Superior temporal gyrus (tissue), 1 donor: Measurements from ENCODE around the gene OR10H5.
"Not testable (repeated sequence)": the region's sequence is repeated elsewhere in the genome, so short reads cannot be mapped to it uniquely, and the experiment has no call there.

Source experiments
- DNase-seq: peaks from one replicate; pipeline ENCODE4 v3.0.0-alpha.2; 2016; ENCODE audit errors: extremely low spot score

Gene OR10H5, protein sequence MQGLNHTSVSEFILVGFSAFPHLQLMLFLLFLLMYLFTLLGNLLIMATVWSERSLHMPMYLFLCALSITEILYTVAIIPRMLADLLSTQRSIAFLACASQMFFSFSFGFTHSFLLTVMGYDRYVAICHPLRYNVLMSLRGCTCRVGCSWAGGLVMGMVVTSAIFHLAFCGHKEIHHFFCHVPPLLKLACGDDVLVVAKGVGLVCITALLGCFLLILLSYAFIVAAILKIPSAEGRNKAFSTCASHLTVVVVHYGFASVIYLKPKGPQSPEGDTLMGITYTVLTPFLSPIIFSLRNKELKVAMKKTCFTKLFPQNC

DNA sequence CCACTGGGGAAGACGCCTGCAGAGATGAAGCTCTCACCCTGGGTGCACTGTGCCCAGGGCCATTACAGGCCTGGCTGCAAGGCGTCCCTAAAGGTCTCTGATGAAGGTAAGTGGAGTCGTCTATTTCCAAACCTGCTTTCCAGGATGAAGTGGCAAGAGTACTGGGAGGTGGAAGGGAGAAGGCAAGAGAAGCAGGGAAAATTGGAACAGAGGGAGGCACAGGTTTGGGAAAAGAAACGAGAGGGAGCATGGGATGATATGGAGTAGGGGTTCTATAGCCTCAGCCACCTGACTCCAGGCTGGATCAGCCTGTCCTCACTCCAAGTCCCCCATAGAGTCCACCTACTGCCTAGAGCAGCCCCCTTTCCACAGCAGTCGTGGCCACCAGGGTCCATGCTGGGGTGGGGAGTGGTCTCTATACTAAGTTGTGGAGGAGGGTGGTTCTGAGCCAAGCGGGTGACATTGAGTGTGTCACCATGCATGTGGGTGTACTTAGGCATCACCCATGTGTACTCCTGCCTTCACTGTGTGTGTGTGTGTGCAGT lies at the start of gene OR10H5:
Gene OR10H5 (plus strand): TSS at position 51 of the 545 bp plus-strand sequence. CDS start 6,388 bp downstream, outside the sequence.
- DNase-seq, result no peak

DNA sequence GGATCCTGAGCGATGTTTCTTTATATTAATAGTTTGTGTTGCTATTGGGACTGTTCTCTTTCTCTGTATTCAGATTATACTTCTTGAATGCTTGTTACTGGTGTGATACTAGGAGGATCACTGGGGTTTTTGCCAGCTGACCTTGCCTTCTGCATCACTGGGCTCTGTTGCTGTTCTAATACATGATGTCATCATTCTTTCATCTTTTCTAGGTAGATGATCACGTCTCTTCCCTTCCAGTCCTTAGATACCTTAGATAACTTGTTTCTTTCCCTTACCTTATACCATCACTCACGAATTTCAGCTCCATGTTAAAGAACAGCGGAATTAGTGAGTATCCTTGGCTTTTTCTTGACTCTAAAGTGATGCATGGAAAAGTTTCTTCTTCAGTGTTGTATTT lies 49.7 kb upstream of the OR10H5 start, which contains the start of gene OR10H3:
Gene OR10H3 (plus strand): TSS at position 264 of the 400 bp plus-strand sequence. CDS start 3,408 bp downstream, outside the sequence.
- no peak for DNase-seq

DNA sequence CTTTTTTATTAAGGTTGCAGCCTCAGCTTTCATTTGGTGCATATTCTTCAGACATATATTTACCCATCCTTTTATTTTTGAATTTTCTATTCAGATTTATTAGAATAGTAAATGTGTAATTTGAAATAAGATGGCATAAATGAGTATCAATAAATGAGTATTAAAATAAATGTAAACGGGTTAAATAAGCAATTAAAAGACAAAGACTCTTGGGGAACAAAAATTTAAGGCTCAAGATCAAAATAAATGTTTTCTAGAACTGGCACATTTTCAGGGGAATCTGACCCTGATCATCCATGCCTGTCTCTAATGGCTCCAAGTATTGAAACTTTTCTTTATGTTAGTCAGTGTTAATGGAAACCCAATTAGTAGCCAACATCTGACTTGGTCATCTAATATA lies 46.7 kb upstream of the OR10H5 start:
- no peak for DNase-seq

DNA sequence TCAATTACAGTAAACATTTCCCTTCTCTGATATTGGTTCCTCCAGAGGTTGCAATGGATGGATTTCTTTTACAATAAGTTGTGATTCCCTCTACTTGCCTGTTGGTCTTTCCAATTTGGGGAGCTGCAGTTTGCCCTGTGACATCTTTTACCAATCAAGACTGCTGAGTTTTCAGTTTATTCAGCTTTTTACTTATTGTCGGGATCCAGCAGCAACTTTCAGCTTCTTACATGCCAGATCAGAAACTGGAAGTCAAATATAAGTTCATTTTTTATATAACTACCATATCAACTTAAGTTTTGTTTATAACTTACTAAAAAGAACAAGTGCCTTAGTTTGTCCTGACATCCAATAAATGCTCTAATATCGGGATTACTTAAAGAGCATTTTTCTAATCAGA lies 39.2 kb upstream of the OR10H5 start:
- no peak for DNase-seq

DNA sequence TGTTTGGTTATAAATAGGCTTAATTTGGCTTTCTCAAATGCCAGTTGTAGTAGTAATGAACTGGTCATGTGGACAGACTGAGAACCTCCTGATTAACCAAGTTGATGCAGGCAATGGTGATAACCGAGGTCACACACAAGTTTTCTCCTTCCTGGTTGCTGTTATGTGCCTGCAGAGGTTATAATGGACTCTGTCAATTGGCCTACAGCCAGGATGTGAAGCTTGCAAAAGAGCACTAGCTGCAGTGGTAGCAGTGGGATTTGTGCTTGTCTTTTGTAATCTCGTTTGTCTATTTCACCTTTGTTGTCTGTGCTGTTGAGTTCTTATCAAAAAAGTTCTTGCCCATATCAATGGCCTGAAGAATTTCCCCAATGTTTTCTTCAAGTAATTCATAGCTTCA lies 29.1 kb upstream of the OR10H5 start:
- DNase-seq, result no peak

DNA sequence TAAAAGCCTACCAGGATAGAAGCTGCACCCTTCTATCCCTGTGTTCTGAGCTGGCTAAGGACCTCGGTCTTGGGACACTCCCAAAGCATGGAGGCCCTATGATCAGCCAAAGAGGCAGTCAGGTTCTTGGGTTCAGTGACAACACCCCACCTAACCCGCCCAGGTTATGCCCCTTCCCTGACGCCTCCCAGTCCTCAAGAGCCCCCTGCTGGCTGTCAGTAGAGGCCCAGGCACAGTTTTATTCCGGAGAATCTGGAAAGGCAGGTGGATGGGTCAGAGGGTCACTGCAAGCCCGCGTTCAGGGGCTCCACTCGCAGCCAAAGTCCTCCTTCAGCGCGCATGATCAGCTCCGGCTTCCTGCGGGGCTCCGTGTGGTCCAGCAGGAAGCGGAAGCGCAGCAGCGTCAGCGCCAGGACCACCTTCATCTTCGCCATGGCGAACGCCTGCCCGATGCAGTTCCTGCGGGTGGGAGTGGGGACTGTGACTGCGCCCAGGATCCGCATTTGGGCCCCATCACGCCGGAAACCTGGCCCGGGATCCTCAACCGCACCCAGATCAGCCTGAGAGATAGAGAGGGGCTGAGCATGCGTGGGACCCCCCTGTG lies 27.4 kb upstream of the OR10H5 start:
- DNase-seq, result no peak

DNA sequence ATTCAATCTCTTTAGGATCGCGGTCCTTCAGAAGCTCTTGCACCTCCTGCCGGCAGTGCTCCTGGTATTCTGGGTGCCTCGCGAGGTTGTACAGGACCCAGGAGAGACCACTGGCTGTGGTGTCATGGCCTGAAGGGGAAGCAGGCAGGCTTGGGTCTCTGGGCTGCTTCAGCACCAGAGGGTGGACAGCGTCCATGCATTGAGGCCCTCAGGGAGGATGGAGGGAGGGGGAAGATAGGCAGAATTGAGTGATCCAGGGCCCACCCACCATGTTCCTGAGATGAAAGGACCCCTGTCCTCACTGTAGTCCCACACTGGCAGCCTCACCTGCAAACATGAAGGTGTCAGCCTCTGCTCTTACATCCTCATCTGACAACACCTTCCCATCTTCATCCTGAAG lies 17.9 kb upstream of the OR10H5 start:
- DNase-seq, result no peak

DNA sequence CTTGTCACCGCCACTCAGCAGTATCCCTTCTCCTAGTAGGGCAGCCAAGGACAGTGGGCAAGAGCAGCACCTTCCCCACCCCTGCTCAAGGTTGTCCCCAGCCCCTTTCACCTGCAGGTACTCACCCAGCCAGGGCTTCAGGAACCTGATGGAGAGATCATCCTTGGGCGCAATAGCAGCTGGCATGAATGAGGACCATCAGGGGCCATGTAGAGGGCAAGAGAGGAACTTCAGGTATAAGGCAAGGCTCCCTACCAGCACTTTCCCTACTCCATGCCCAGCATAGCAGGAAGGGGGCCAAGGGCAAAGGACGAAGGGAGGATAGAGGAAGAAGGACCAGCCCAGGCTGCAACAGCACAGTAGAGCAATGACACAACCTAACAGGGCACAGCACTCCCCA lies 13.3 kb upstream of the OR10H5 start:
- not testable (repeated sequence) for DNase-seq

DNA sequence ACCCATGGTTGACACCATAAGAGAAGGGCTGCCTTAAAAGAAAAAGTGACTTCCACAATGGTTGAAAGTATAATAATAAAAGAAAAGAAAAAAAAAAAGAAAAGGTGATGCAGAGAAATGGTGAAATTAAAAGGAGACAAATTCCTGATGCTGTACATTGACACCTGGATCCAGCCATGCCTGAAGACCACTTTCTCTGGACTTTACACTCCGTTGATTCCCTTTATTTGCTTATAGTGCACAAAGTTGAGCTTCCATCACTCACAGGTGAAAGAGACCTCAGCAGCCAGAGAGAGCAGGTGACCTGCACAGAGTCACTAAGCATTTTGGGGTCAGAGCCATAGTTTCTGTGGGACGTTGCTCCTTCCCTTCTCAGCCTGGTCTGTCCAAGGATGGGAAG lies 12.2 kb upstream of the OR10H5 start:
- DNase-seq, result no peak

DNA sequence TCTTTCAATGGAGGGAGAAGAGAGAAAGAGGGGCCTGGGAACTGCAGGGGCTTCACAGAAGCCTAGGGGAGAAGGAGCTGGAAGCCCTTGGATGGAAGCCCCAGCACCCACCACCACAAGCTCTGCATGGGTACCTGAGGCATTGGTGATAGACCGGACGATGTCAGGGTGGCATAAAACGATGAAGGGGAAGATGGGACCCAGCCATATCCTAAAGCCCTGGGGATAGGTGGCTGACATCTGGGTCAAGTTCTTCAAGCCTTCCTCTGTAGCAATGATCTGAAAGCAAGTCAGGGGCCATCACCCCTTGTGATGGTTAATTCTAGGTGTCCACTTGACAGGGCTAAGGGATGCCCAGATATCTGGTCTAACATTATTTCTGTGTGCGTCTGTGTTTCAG lies 11.2 kb upstream of the OR10H5 start:
- no peak for DNase-seq

DNA sequence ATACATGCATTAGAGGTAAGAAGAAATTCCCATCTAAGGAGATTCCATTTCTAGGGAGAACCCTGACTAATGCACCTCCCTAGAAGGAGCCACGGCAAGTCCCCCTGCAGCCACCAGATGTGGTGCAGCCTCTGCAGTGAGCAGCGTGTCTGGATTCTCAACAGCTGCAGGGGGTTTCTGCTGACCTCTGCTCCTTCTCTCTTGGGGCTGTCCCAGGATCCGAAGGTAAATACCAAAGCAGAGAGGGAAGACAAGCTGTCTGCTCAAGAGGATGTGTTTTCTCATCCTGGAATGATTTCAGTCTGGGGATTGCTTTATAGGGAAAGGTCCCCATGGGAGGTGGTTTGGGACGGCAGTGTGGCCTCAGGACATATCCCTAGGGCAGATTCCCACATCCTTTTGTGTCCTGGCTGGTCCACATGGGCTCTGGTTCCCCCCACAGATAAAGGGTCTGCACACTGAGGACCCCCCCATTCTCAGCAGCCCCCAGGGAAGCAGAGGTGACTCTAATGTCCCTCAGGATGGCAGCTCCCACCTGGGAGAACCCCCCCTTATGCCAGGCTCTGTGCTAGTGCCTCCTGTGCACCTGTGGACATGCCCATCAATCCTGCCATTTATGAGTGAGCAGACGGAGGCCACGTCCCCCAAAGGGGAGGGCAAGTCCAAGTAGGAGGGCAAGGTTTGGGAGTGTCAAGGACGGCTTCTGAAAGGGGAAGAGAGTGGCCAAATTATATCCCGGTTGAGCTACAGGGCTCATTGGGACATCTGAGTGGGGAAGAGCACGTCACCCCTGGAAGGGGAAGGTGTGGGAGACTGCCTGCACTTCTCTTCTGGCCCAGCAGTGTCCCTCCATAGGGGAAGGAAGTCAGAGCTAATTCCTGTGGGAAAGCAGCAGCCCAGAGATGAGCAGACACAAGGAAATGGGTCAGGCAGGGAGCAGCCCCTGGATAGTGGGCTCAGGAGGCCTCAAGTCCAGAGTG lies 10.2 kb upstream of the OR10H5 start:
- DNase-seq, result no peak

DNA sequence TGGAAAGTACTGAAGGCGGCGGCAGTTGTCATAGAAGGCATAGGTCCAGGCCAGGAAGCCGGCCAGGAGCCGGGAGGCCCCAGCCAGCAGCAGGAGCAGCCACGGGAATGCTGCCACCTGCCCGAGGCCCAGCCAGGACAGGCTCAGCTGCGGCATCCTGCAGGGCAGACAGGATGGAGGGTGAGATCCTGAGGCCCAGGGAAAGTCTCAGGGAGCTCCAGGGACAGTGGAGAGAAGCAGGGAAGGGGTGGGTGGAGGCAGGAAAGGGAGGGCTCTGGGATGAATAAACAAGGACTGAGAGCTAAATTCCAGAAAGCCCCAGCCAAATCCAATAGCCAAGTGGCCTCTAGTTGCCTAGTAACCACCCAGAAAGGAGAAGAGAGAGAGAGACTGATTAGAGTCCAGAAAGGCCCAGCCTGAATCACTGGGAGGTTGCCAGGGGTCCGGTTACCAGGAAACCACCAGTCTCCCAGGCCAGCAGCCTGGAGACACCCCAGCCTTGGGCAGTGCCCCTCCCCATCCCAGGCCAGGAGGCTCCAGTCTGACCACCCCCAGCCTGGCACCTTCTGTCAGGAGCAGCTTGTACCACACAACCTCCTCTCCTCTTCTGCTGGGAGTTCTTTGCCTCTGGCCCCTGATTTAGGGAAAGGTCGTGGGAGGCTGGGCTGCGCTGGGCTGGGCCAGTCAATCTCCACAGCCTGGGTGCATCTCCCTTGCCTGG lies 7.5 kb upstream of the OR10H5 start:
- DNase-seq, result peak; percentile 81

DNA sequence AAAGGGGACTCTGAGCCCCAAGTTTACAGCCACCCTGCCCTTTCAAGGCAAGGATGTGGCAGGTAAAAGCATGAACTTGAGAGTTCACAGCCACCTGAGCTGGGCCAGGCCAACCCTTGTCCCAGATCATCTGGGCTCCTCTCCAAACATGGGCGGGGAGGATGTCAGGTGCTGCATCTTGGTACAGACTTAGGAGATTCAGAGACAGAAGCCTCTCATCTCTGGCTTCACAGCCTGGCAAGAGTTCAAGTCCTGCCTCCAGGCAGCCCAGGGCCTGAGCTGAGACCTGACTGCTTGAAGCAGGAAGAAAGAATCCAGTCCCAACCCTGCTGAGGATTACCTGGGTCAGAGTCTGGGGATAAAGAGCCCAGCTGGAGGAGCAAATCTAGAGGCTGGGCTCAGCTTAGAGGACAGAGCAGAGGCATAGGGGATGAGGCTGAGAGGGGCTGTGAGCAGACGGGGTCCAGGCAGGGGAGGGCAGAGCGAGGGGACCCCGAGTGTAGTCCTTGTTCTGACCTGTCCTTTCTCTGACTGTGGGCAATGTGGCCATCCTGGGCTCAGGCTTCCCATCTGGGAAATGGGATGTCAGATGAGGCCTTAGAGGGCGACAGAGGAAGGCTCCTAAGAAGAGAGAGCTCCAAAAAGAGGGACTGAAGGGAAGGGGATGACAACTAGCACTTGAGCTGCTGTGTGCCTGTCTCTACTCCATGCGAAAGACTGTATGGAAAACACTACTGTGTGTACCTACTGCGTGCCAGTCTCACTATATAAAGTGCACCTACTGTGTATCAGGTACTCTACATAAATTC lies 6.6 kb upstream of the OR10H5 start:
- DNase-seq, result peak; percentile 14

DNA sequence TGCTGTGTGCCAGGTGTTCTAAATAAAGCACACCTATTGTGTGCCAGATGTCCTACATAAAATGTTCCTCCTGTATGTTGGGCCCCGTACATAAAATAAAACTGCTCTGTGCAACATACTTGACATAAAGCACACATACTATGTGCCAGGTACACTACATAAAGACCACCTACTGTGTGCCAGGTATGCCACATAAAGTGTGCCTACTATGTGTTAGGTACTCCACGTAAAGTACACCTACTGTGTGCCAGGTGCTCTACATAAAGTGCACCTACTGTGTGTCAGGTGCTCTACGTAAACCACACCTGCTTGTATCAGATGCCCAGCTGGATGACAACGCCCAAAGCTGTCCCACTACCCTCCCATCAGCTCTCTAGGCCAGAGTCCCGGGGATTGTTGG lies 5.8 kb upstream of the OR10H5 start:
- DNase-seq, result no peak

DNA sequence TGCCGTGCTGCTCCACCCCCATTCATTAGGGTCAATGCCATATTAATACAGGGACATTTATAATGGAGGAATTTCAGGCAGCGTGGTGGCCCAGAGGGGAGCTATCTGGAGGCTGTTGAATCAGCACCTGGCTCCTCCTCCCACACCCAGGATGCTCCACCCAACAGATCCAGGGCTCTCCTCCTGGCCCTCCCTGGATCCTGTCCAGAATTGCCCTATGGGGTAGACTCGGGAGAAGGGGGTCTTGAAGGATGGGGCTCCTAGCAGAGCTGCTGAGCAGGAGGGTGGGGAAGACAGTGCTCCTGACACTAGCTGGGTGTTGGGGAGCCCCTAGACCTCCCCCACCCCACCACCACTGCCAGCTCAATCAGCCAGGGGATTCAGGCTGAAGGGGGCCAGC lies 5.2 kb upstream of the OR10H5 start:
- DNase-seq, result no peak

DNA sequence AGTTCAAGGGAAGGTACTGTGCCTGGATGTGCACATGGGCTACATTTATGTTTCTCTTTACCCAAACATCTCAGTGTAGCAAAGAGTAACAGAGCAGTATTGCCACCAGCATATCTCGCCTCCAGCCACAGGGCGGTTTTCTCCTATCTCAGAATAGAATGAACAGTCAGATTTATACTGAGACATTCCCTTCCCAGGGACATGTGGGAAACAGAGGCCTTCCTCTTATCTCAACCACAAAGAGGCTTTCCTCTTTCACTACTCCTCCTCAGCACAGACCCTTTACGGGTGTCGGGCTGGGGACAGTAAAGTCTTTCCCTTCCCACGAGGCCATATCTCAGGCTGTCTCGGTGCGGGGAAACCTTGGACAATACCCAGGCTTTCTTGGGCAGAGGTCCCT lies 4.6 kb upstream of the OR10H5 start:
- not testable (repeated sequence) for DNase-seq

DNA sequence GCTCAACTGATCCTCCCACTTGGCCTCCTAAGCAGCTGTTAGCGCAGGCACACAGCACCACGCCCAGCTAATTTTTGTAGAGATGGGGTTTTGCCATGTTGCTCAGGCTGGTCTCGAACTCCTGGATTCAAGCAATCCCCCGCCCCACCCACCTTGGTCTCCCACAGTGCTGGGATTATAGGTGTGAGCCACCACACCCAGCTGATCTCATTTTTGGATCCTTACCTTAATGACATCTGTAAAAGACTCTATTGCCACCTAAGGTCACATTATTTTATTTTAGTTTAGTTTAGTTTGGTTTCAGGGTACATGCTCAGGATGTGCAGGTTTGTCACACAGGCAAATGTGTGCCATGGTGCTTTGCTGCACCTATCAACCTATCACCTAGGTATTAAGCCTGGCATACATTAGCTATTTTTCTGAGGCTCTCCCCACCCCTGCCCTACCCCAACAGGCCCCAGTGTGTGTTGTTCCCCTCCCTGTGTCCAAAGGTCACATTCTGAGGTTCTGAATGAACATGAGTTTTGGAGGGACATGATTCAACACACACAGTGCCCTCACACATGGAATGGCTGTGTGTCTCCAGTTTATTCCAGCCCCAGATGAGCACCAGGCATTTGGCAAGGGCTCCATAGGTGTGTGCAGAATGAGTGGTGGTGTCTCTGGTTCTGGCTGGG lies 1.3 kb downstream of the OR10H5 start:
- no peak for DNase-seq

DNA sequence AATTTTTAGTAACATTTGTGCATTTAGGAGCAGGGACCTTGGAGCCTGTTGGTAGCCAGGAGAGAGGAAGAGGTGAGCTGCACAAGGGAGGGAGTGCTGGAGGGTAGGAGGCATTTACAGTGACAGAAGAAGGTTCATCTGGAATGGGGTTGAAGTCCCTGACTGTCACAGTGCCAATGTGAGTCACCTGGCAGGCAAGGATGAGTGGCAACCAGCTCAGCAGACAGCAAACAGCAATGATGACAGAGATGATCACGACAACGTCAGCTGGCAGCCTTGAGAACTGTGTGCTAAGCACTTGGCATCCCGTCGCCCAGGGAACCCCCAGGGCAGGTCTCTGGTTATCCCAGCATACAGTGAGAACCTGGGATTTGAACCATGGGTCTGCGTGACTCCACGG lies 2.6 kb downstream of the OR10H5 start:
- no peak for DNase-seq

DNA sequence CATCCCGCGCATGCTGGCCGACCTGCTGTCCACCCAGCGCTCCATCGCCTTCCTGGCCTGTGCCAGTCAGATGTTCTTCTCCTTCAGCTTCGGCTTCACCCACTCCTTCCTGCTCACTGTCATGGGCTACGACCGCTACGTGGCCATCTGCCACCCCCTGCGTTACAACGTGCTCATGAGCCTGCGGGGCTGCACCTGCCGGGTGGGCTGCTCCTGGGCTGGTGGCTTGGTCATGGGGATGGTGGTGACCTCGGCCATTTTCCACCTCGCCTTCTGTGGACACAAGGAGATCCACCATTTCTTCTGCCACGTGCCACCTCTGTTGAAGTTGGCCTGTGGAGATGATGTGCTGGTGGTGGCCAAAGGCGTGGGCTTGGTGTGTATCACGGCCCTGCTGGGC lies 6.8 kb downstream of the OR10H5 start:
- DNase-seq, result not testable (repeated sequence)

DNA sequence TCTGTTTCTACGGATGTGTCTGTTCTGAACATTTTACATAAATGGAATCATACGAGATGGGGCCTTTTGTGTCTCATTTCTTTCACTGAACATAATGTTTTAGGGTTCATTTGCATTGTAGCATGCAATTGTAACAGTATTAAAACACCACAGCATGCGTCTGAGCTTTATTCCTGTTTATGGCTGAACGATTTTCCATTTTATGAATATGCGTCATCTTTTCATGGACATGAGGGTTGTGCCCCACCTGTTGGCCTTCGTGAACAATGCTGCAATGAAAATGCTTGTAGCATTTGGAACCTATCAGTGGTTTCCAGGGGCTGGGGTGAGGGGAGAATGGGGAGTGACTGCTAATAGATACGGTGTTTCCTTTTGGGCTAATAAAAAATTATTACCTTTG lies 22.9 kb downstream of the OR10H5 start:
- DNase-seq, result no peak
